ENCODE data around the gene USP1. TPM values are rescaled to one million over a fixed set of nuclear protein-coding genes. Genes with fewer than 3 reads are reported as not detected.

The USP1 gene
- total and polyA plus RNA-seq, 2 donors (not counting 3 experiments of a cell fraction or from before 2014, with no cell fraction given), result 7.0 to 38.4 TPM

DNA sequence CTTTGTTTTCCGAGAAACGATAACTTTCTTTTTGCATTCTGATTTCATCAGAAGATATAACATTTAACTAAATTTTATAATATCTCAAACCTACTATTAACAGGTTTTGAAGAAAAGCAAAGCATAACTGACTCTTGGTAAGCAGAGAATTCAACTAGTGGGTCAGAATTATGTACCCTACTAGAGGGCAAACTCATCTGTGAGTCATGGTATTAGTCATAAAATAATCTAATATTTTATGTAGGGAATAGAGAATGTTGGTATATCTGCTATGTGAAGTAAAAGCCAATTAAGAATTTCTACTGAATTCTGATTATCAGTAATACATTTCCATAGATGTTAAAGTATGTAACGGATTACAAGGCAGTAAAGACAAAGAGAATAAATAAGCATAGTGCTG lies 56.8 kb downstream of the USP1 start:
- Histone ChIP-seq H3K27ac (ENCODE audit: insufficient read depth, low read depth, low read length) (no peak overlapping the region), H3K27me3 (ENCODE audit: control insufficient read depth in 2 of 2, insufficient read depth in 2 of 2, low read length in 2 of 2) (no peaks in the 10 kb centered on the region), H4K20me1 (replicated peaks; ENCODE audit: control insufficient read depth, extremely low read depth, insufficient read depth, low read length) (no peaks in the 10 kb centered on the region), H3K4me3 (replicated peaks in 1 of 3; ENCODE audit: insufficient read depth in 1 of 3, low read depth in 1 of 3, low read length in 3 of 3) (no peak overlapping the region), H3K9ac (replicated peaks; ENCODE audit: extremely low read depth, insufficient read depth, low read length) (no peak overlapping the region), H3K9me3 (replicated peaks; ENCODE audit: control insufficient read depth, insufficient read depth, low read length) (no peaks in the 10 kb centered on the region), H2AFZ (ENCODE audit: low read depth, low read length) (no peak overlapping the region), H3K4me2 (ENCODE audit: insufficient read depth, low read length) (no peak overlapping the region), H3K36me3 (ENCODE audit: control insufficient read depth in 2 of 2, extremely low read depth in 1 of 2, insufficient read depth in 2 of 2, low read length in 2 of 2) (peaks cover 0 to 2% of the 10 kb centered on the region in 2 experiments), H3K4me1 (ENCODE audit: control insufficient read depth, extremely low read depth, insufficient read depth, low read length) (no peaks in the 10 kb centered on the region), H3K9me1 (replicated peaks; ENCODE audit: control insufficient read depth, extremely low read depth, insufficient read depth, low read length) (no peaks in the 10 kb centered on the region), H3K79me2 (ENCODE audit: control insufficient read depth, insufficient read depth, low read length) (no peaks in the 10 kb centered on the region)
- CTCF ChIA-PET, result interaction anchor here (1.0 kb wide), 1 partner anchor 14 kb away, joined by 3 read pairs; no protein-coding TSS in a partner anchor
- BruUV-seq (replicated peaks), result no TSS peak
- dilution Hi-C loops (cut with MboI; ENCODE audit: extremely low pct_ligation_motif_present, low sequenced_read_pairs) (no loop called here), intact Hi-C loops (cut with micrococcal nuclease) (no loop called here)
- FAIRE-seq (no peak), DNase-seq (ENCODE audit: low read depth, low spot score) (peak; percentile 5)
- POLR2A ChIA-PET, result no interaction called here
- TF ChIP-seq, protein P1, sequence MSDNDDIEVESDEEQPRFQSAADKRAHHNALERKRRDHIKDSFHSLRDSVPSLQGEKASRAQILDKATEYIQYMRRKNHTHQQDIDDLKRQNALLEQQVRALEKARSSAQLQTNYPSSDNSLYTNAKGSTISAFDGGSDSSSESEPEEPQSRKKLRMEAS (IDR thresholded peaks at IDR 0.05; ENCODE audit: insufficient read depth, insufficient read length), result no peak
- TF ChIP-seq, protein P2, sequence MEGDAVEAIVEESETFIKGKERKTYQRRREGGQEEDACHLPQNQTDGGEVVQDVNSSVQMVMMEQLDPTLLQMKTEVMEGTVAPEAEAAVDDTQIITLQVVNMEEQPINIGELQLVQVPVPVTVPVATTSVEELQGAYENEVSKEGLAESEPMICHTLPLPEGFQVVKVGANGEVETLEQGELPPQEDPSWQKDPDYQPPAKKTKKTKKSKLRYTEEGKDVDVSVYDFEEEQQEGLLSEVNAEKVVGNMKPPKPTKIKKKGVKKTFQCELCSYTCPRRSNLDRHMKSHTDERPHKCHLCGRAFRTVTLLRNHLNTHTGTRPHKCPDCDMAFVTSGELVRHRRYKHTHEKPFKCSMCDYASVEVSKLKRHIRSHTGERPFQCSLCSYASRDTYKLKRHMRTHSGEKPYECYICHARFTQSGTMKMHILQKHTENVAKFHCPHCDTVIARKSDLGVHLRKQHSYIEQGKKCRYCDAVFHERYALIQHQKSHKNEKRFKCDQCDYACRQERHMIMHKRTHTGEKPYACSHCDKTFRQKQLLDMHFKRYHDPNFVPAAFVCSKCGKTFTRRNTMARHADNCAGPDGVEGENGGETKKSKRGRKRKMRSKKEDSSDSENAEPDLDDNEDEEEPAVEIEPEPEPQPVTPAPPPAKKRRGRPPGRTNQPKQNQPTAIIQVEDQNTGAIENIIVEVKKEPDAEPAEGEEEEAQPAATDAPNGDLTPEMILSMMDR (IDR thresholded peaks at IDR 0.05; ENCODE audit: extremely low read depth in 1 of 2, insufficient read depth in 1 of 2, low read depth in 1 of 2, low read length in 2 of 2), result no peak
- TF ChIP-seq FOS (IDR thresholded peaks at IDR 0.05; ENCODE audit: borderline replicate concordance, insufficient read depth, low read length) (peak; percentile 85), JUN (IDR thresholded peaks at IDR 0.05; ENCODE audit: borderline replicate concordance, insufficient read depth, insufficient read length, low read depth) (peak; percentile 4)

DNA sequence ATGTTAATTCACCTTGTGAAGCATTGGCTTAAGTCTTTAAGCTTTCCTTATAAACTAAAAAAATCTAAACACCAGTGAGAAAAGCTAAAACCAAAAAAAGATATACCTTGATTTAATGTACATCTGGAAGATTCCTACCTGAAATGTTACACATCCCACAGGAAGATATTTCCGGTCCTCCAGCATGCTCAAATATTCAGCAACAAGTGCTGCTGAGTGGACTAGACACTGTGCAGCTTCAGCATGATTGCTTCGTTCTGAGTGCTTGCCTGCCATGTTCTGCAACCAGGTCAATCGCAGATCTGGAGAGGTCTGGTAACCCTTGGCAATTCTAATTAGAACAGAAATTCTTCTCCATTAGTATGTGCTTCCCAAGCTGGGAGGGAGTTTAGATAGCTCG lies 57.3 kb downstream of the USP1 start:
- Histone ChIP-seq H4K20me1 (replicated peaks; ENCODE audit: control insufficient read depth, extremely low read depth, insufficient read depth, low read length) (no peaks in the 10 kb centered on the region), H3K9me1 (replicated peaks; ENCODE audit: control insufficient read depth, extremely low read depth, insufficient read depth, low read length) (no peaks in the 10 kb centered on the region), H3K27ac (ENCODE audit: insufficient read depth, low read depth, low read length) (no peak overlapping the region), H3K4me2 (ENCODE audit: insufficient read depth, low read length) (no peak overlapping the region), H3K4me1 (ENCODE audit: control insufficient read depth, extremely low read depth, insufficient read depth, low read length) (no peaks in the 10 kb centered on the region), H3K27me3 (ENCODE audit: control insufficient read depth in 2 of 2, insufficient read depth in 2 of 2, low read length in 2 of 2) (no peaks in the 10 kb centered on the region), H3K36me3 (ENCODE audit: control insufficient read depth in 2 of 2, extremely low read depth in 1 of 2, insufficient read depth in 2 of 2, low read length in 2 of 2) (peaks cover 0 to 2% of the 10 kb centered on the region in 2 experiments), H3K9me3 (replicated peaks; ENCODE audit: control insufficient read depth, insufficient read depth, low read length) (no peaks in the 10 kb centered on the region), H3K79me2 (ENCODE audit: control insufficient read depth, insufficient read depth, low read length) (no peaks in the 10 kb centered on the region), H3K9ac (replicated peaks; ENCODE audit: extremely low read depth, insufficient read depth, low read length) (no peak overlapping the region), H2AFZ (ENCODE audit: low read depth, low read length) (no peak overlapping the region), H3K4me3 (replicated peaks in 1 of 3; ENCODE audit: insufficient read depth in 1 of 3, low read depth in 1 of 3, low read length in 3 of 3) (no peak overlapping the region)
- no TSS peak for BruUV-seq (replicated peaks)
- POLR2A ChIA-PET, result no interaction called here
- CTCF ChIA-PET, result interaction anchor here (1.0 kb wide), 1 partner anchor 14 kb away, joined by 3 read pairs; no protein-coding TSS in a partner anchor
- dilution Hi-C loops (cut with MboI; ENCODE audit: extremely low pct_ligation_motif_present, low sequenced_read_pairs), result no loop called here
- FAIRE-seq (no peak), DNase-seq (ENCODE audit: low read depth, low spot score) (no peak)
- intact Hi-C loops (cut with micrococcal nuclease), result no loop called here
- TF ChIP-seq MYC (IDR thresholded peaks at IDR 0.05; ENCODE audit: low read depth, low read length) (no peak), EZH2 (IDR thresholded peaks at IDR 0.05; ENCODE audit: borderline replicate concordance, low read depth, low read length, severe bottlenecking) (no peak), FOS (IDR thresholded peaks at IDR 0.05; ENCODE audit: borderline replicate concordance, insufficient read depth, low read length) (no peak), JUN (IDR thresholded peaks at IDR 0.05; ENCODE audit: borderline replicate concordance, insufficient read depth, insufficient read length, low read depth) (no peak), GATA2 (IDR thresholded peaks at IDR 0.05; ENCODE audit: insufficient read depth, insufficient read length, low read depth, low read length) (no peak), POLR2A (IDR thresholded peaks at IDR 0.05; ENCODE audit: low read depth, low read length) (no peak), POLR2AphosphoS5 (IDR thresholded peaks at IDR 0.05; ENCODE audit: insufficient read depth, low read depth, low read length) (no peak)
- TF ChIP-seq, protein P1 (IDR thresholded peaks at IDR 0.05; ENCODE audit: insufficient read depth, insufficient read length), result no peak
- TF ChIP-seq, protein P2 (IDR thresholded peaks at IDR 0.05; ENCODE audit: extremely low read depth in 1 of 2, insufficient read depth in 1 of 2, low read depth in 1 of 2, low read length in 2 of 2), result no peak
